ENCODE measurements around the gene ZNF428. TPM values are rescaled to one million over a fixed set of nuclear protein-coding genes. Genes with fewer than 3 reads are reported as not detected.

ZNF428 gene
- total and polyA plus RNA-seq, 2 donors (not counting 1 experiment from before 2014, with no cell fraction given) = 17.2 to 43.9 TPM

DNA sequence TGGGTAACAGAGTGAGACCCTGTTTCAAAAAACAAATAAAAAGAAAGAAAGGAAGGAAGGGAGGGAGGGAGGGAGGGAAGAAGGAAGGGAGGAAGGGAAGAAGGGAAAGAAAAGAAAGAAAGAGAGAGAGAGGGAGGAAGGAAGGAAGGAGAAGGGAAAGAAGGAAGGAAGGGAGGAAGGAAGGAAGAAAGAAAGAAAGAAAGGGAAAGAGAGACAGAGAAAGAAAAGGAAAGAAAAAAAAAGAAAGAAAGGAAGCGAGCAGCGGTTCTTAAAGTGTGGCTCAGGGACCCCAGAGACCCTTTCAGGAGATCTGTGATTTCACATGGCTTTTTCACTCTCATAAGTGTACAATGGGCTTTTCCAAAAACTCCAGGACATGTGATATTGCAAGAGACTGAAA is 30.1 kb upstream of the ZNF428 start:
- no peak for TF ChIP-seq EZH2 (IDR thresholded peaks at IDR 0.05; ENCODE audit: low read length, missing control alignments)
- TF ChIP-seq, protein P1, sequence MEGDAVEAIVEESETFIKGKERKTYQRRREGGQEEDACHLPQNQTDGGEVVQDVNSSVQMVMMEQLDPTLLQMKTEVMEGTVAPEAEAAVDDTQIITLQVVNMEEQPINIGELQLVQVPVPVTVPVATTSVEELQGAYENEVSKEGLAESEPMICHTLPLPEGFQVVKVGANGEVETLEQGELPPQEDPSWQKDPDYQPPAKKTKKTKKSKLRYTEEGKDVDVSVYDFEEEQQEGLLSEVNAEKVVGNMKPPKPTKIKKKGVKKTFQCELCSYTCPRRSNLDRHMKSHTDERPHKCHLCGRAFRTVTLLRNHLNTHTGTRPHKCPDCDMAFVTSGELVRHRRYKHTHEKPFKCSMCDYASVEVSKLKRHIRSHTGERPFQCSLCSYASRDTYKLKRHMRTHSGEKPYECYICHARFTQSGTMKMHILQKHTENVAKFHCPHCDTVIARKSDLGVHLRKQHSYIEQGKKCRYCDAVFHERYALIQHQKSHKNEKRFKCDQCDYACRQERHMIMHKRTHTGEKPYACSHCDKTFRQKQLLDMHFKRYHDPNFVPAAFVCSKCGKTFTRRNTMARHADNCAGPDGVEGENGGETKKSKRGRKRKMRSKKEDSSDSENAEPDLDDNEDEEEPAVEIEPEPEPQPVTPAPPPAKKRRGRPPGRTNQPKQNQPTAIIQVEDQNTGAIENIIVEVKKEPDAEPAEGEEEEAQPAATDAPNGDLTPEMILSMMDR (conservative IDR thresholded peaks at IDR 0.05 in 1 of 2, IDR thresholded peaks at IDR 0.05 in 1 of 2; ENCODE audit: low read depth in 1 of 2, low read length in 2 of 2) = no peak
- no peak overlapping the region for H3K9ac ChIP-seq (ENCODE audit: insufficient read depth, low read length)
- peaks cover 13% of the 10 kb centered on the region for H3K36me3 ChIP-seq (ENCODE audit: control insufficient read depth, insufficient read depth, low read length)
- no peak overlapping the region for H3K27ac ChIP-seq (ENCODE audit: insufficient read depth, low read length)
- no peaks in the 10 kb centered on the region for H3K4me1 ChIP-seq (ENCODE audit: control insufficient read depth, extremely low read depth, insufficient read depth, low read length)
- no peak overlapping the region for H2AFZ ChIP-seq (ENCODE audit: low read length)
- H3K4me3 ChIP-seq (replicated peaks in 1 of 4; ENCODE audit: control extremely low read depth in 1 of 4, insufficient read depth in 1 of 4, low read depth in 3 of 4, low read length in 4 of 4) = no peak overlapping the region
- H3K27me3 ChIP-seq (ENCODE audit: control insufficient read depth, insufficient read depth, low read length) = no peaks in the 10 kb centered on the region
- H3K9me3 ChIP-seq (ENCODE audit: control insufficient read depth, insufficient read depth, low read depth, low read length) = no peaks in the 10 kb centered on the region
- no peak overlapping the region for H3K4me2 ChIP-seq (ENCODE audit: extremely low read depth, insufficient read depth, low read length)
- H3K79me2 ChIP-seq (ENCODE audit: control insufficient read depth, insufficient read depth, low read length) = peaks cover 2% of the 10 kb centered on the region
- H4K20me1 ChIP-seq (ENCODE audit: control insufficient read depth, extremely low read depth, insufficient read depth, low read length) = no peaks in the 10 kb centered on the region
- no peak for DNase-seq (ENCODE audit: low read depth in 2 of 2)

GRCh38 chr19:43648633-43649032 is 29.2 kb upstream of the ZNF428 start:
- H3K4me1 ChIP-seq (ENCODE audit: control insufficient read depth, extremely low read depth, insufficient read depth, low read length) = no peaks in the 10 kb centered on the region
- H3K4me3 ChIP-seq (replicated peaks in 1 of 4; ENCODE audit: control extremely low read depth in 1 of 4, insufficient read depth in 1 of 4, low read depth in 3 of 4, low read length in 4 of 4) = no peak overlapping the region
- no peak overlapping the region for H3K9ac ChIP-seq (ENCODE audit: insufficient read depth, low read length)
- no peak overlapping the region for H3K4me2 ChIP-seq (ENCODE audit: extremely low read depth, insufficient read depth, low read length)
- TF ChIP-seq, protein P1 (conservative IDR thresholded peaks at IDR 0.05 in 1 of 2, IDR thresholded peaks at IDR 0.05 in 1 of 2; ENCODE audit: low read depth in 1 of 2, low read length in 2 of 2) = no peak
- TF ChIP-seq EZH2 (IDR thresholded peaks at IDR 0.05; ENCODE audit: low read length, missing control alignments) = no peak
- no peak for DNase-seq (ENCODE audit: low read depth in 2 of 2)
- H3K36me3 ChIP-seq (ENCODE audit: control insufficient read depth, insufficient read depth, low read length) = peaks cover 12% of the 10 kb centered on the region
- H3K79me2 ChIP-seq (ENCODE audit: control insufficient read depth, insufficient read depth, low read length) = peaks cover 2% of the 10 kb centered on the region
- H3K27me3 ChIP-seq (ENCODE audit: control insufficient read depth, insufficient read depth, low read length) = no peaks in the 10 kb centered on the region
- no peak overlapping the region for H3K27ac ChIP-seq (ENCODE audit: insufficient read depth, low read length)
- H2AFZ ChIP-seq (ENCODE audit: low read length) = no peak overlapping the region
- H4K20me1 ChIP-seq (ENCODE audit: control insufficient read depth, extremely low read depth, insufficient read depth, low read length) = no peaks in the 10 kb centered on the region
- H3K9me3 ChIP-seq (ENCODE audit: control insufficient read depth, insufficient read depth, low read depth, low read length) = no peaks in the 10 kb centered on the region

- TF ChIP-seq, protein P1 (conservative IDR thresholded peaks at IDR 0.05 in 1 of 2, IDR thresholded peaks at IDR 0.05 in 1 of 2; ENCODE audit: low read depth in 1 of 2, low read length in 2 of 2) = no peak
- TF ChIP-seq EZH2 (IDR thresholded peaks at IDR 0.05; ENCODE audit: low read length, missing control alignments) = no peak
- no peak overlapping the region for H3K4me3 ChIP-seq (replicated peaks in 1 of 4; ENCODE audit: control extremely low read depth in 1 of 4, insufficient read depth in 1 of 4, low read depth in 3 of 4, low read length in 4 of 4)
- DNase-seq (ENCODE audit: low read depth in 2 of 2) = no peak
- no peaks in the 10 kb centered on the region for H3K79me2 ChIP-seq (ENCODE audit: control insufficient read depth, insufficient read depth, low read length)
- H2AFZ ChIP-seq (ENCODE audit: low read length) = no peak overlapping the region
- no peak overlapping the region for H3K9ac ChIP-seq (ENCODE audit: insufficient read depth, low read length)
- H3K9me3 ChIP-seq (ENCODE audit: control insufficient read depth, insufficient read depth, low read depth, low read length) = no peaks in the 10 kb centered on the region
- H3K27me3 ChIP-seq (ENCODE audit: control insufficient read depth, insufficient read depth, low read length) = peaks cover 9% of the 10 kb centered on the region
- H3K4me2 ChIP-seq (ENCODE audit: extremely low read depth, insufficient read depth, low read length) = no peak overlapping the region
- peaks cover 3% of the 10 kb centered on the region for H3K4me1 ChIP-seq (ENCODE audit: control insufficient read depth, extremely low read depth, insufficient read depth, low read length)
- no peaks in the 10 kb centered on the region for H4K20me1 ChIP-seq (ENCODE audit: control insufficient read depth, extremely low read depth, insufficient read depth, low read length)
- H3K27ac ChIP-seq (ENCODE audit: insufficient read depth, low read length) = no peak overlapping the region
- H3K36me3 ChIP-seq (ENCODE audit: control insufficient read depth, insufficient read depth, low read length) = peaks cover 7% of the 10 kb centered on the region
Observed at GRCh38 chr19:43644181-43644580, 24.8 kb upstream of the ZNF428 start.
